Stimulated activated CD4-positive, alpha-beta T cell treated with anti-CD3 and anti-CD28 coated beads, TNF-alpha, amount 100 ng/mL, for 1 hour (primary cell): ENCODE measurements around the gene DPM3.
"Not testable (repeated sequence)": the region's sequence is repeated elsewhere in the genome, so short reads cannot be mapped to it uniquely, and the experiment has no call there.

Source experiments
- DNase-seq, 3 donors: peaks; one replicate each; pipeline ENCODE4 v3.0.0-alpha.2; 2020; ENCODE audit warnings: low read depth in 3 of 3, low spot score in 1 of 3

DPM3 gene

DNA sequence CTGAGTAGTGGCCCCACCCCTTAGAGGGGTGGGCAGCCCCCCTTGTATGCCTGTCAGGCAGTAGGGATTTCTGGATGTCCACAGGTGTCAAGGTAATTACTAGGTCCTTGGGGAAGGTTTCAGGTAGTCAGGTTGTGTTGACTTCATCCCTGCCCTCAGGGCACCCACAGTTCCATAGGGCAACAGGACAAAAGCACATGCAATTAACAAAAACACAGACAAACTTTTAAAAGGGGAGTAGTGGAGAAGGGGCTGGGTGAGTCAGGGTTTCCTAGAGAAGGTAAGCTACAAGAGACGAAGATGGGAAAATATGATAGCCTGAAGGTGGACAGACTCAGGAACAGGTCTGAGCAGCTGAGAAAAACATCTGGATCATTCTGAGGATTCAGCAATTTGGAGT lies 18.7 kb upstream of the DPM3 start:
- DNase-seq: no peak

- DNase-seq: not testable (repeated sequence)
Measured at GRCh38 chr1:155155996-155156643, 15.8 kb upstream of the DPM3 start.

- DNase-seq: no peak
Measured at GRCh38 chr1:155145491-155145890, 5.2 kb upstream of the DPM3 start.

DNA sequence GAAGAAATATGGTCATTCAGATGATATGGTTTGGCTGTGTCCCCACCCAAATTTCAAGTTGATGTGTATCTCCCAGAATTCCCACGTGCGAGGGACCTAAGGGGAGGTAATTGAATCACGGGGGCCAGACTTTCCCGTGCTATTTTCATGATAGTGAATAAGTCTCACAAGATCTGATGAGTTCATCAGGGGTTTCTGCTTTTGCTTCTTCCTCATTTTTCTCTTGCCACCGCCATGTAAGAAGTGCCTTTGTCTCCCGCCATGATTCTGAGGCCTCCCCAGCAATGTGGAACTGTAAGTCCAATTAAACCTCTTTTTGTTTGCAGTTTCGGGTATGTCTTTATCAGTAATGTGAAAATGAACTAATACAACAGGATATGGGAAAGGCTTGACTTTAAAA lies 1.4 kb upstream of the DPM3 start:
- no peak for DNase-seq

GRCh38 chr1:155140630-155140953 lies 261 bp upstream of the DPM3 start:
- DNase-seq: no peak

DNA sequence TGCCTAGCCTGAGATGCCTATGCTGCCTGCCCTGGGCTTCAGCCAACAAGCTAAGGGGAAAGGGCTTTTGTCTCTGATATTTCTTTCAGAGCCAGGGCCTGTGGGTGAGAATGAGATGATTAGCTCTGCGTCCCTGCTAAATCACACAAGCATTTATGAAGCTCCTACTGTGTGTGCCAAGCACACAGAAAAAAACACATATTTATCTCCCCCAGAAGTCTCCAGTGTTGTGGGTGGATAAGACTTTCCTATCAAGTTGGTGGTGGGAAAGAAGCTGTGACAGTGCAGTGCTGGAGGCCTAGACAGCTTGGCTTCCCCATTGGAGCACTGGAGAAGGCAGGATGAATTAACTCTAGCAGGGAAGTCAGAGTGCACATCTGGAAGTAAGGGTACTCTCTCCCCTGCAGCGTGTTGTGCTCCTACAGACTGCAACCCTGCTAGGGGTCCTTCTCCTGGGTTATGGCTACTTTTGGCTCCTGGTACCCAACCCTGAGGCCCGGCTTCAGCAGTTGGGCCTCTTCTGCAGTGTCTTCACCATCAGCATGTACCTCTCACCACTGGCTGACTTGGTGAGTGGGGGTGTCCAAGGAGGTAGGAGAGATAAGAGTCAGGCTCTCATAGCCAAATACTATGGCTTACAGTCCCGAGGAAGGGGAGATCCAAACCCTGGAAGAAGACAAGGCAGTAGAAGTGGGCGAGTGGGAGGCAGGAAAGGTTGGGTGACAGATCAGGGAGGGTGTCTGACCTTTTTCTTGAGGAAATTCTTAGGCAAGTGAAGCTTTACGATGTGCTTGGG lies 3.0 kb downstream of the DPM3 start:
- DNase-seq: no peak

DNA sequence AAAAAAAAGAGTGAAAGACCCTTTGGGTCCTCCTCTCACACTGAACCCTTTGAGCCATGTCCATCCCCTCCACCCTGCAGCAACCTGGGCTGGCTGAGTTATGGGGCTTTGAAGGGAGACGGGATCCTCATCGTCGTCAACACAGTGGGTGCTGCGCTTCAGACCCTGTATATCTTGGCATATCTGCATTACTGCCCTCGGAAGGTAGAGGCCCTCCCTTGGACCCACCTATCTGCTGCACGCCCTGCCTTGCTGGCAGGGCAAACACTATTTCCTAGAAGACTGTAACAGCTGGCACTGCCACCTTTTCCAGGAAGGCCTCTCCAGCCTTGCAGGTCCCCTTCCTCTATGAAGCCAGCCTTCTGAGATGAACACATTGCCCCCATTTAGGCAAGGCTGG lies 3.6 kb downstream of the DPM3 start:
- no peak for DNase-seq

DNA sequence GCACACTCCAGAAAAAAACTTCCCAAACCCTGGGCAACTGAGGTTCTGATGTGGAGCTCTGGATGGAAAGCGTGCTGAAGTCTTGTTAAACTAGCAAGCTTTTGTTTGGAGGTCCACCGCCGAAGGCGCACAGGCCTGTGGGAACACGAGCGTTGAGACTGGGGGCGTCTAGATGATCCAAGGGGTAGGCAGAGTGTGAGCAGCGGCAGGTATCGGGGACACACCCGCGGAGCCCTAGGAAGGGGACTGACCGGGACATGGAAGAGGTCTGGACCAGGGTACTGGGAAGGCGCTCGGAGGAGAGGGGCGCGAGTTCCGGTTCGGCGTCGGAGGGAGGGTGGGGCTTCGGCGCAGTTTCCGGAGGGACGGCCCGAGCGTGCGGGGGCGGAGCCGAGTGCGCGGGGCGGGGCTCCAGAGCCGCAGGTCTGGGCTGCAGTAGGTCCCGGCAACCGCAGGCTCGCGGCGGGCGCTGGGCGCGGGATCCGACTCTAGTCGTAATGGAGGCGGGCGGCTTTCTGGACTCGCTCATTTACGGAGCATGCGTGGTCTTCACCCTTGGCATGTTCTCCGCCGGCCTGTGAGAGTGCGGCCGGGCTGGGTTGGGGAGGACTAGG lies 4.8 kb downstream of the DPM3 start, which contains the start of gene SLC50A1:
Gene SLC50A1, plus strand, starts transcription at position 438 of the 614 bp plus-strand sequence. Its CDS starts 60 bp downstream, at position 498.
- DNase-seq: peak; percentile 75 to 87 (median 79)

- DNase-seq: peak in 1 of 3 donors; percentile 62
Measured at GRCh38 chr1:155134880-155135414, 5.4 kb downstream of the DPM3 start.

DNA sequence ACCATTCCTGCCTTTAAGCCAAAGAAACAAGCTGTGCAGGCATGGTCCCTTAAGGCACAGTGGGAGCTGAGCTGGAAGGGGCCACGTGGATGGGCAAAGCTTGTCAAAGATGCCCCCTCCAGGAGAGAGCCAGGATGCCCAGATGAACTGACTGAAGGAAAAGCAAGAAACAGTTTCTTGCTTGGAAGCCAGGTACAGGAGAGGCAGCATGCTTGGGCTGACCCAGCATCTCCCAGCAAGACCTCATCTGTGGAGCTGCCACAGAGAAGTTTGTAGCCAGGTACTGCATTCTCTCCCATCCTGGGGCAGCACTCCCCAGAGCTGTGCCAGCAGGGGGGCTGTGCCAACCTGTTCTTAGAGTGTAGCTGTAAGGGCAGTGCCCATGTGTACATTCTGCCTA lies 6.0 kb downstream of the DPM3 start:
- DNase-seq: no peak

DNA sequence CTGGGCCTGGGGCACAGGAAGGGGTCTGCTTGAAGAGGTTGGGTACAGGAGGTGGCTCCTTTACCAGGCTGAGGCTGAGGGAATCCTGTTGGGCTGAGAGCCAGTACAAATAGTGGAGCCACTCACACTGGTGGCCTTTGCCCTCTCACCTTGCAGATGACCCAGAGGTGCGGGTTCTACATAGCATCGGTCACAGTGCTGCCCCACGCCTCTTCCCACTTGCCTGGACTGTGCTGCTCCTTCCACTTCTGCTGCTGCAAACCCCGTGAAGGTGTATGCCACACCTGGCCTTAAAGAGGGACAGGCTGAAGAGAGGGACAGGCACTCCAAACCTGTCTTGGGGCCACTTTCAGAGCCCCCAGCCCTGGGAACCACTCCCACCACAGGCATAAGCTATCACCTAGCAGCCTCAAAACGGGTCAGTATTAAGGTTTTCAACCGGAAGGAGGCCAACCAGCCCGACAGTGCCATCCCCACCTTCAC lies 6.5 kb downstream of the DPM3 start:
- no peak for DNase-seq

DNA sequence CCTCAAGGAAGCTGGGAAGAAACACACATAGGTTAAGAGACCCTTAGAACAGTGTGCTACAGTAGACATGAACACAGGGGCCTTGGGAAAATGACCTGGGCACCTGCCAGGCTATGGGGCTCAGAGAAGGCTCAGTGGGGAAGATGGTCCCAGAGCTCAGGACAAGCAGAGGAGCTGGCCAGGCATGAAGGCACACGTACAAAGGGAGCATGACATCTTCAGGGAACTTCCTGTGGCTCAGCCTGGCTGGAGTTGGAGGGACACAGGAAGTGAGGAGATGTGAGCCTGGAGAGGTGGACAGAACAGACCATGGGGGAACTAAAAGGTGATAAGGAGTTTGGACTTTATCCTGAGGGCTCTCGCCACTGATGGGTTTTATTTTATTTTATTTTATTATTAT lies 8.5 kb downstream of the DPM3 start:
- DNase-seq: no peak

- no peak for DNase-seq
Measured at GRCh38 chr1:155131285-155131684, 9.0 kb downstream of the DPM3 start.

GRCh38 chr1:155130272-155131006 lies 9.9 kb downstream of the DPM3 start:
- no peak for DNase-seq

DNA sequence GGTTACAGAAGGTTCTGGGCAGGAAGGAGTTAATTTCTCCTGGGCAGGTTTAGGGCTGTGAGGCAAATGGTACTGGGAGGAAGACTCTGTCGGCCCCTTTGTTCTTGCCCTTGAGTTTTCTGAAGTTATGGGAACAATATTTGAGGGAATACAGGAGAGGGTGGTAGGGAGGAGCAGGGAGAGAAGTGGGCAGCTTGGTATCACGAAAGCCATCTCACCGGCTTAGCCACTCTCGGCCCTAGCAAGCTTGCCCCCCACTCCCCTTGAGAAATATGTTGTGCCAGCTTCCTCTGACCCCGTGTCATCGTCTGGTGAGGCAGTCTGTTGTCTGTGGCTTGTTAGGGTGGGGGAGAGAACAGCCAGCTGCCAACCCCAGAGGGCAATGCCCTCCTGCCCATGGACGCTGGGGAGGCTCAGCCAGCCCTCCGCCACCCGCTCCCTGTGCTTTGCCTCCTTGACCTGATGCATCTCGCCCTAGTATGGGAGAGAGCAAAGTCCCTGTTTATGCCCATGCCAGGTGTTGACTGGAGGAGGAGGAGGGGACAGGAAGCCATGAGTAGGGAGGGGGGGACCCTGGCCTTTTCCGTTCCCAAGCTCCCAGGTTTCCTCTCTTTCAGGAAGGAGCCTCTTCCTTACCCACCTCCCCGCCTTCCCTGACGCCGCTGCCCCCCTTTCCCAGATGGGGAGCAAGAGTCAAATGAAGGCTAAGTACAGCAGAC lies 11.4 kb downstream of the DPM3 start:
- no peak for DNase-seq

DNA sequence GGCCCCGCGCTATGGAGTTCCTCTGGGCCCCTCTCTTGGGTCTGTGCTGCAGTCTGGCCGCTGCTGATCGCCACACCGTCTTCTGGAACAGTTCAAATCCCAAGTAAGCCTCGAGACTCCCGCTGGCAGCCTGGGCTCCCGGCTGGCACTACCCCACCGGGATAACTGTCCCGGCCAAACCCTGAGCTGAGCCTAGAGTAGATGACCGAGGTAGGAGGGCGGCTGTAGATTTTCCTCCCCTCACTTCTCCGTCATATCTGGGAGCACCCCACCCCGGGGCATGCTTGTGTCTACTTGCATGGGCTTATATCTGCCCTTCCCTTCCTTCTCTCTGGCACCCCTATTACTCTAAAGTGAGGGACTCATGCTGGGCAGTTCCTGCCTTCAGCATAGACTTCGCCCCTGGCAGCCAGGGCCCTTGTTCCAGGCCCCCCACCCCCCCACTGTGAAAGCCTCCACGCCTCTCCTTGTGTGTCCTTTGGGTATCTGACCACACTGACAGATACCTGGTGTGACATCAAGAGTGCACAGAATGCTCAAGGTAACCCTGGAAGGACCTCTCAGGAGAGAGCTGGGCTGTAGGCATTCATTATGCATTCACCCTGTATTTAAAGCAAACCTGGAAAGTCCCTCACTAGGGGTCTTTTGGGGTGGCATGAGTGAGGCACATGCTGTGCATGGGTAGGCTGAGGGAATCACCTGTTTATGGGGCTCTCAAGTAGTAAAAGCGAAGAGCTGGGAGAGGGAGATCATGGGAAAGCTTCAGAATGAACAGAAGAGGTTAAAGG lies 12.2 kb downstream of the DPM3 start:
- no peak for DNase-seq

DNA sequence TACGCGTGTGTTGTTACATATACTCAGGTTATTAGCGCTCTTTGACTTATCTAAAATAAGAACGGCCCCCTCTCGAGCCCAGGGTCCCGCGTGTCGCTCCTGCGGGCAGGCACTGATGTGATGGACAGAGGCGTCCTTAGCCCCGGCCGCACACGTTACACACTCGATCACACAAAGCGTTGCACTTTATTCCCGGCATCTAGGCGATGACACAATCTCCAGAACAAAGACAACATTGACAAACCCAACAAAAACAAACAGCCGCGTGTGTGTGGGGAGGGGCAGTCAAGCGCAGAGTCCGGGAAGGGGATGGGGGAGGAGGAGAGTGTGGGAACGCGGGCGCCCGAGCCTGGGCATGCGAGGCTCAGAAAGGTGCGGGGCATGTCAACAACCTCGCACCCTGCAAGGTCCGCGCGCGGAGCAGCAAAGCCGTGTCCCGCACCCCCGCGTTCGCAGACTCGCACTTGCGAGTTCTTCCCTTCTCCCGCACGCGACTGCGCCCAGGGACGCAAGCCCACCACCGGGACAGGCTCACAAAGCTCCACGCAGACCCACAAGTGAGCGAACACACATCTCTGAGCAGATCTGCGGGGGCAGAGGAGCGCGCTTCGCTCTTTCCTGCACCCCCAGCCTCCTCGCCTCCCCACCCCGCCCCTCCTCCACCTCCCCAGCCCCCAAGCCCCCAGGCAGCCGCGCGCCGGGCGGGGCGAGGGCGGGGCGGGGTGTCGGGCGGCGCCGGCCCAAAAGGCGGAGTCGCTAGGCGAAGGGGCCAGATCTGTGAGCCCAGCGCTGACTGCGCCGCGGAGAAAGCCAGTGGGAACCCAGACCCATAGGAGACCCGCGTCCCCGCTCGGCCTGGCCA lies 13.0 kb downstream of the DPM3 start, which contains the start of gene EFNA1:
Gene EFNA1, plus strand, starts transcription at position 772 of the 862 bp plus-strand sequence. CDS start 102 bp downstream, outside the sequence.
- no peak for DNase-seq

DNA sequence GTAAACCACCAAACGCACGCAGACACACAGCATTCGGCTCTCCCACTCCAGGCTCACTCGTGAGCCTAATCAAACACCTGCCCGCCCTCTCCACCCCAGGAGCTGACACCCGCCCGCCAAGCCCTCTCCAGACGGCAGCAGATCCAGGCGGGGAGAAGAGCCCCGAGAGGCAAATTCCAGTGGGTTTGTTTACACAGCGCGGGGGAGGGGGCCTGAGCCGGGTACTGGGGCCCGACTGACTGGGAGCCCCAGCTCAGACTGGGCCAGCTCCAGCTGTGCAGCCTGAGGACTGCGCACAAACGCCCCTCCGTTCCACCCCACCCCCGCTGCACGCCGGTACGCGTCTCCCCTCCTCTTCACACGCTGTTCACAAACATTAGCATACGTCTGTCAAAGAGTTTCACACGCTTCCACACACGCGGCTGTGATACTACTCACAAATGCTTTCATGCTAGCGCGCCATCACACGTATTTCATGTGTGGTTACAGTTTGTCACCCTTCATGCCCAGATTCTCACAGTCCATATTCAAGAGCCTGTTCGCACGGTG lies 13.7 kb downstream of the DPM3 start:
- DNase-seq: no peak
